D721Med (cell line): ENCODE measurements around the gene RWDD4.

Experiments used
- DNase-seq: peaks from one replicate; pipeline ENCODE4 v3.0.0; 2011; ENCODE audit warnings: low spot score; ENCODE audit not compliant: insufficient read length
- FAIRE-seq: peaks from 2 replicates; lab custom pipeline; 2011; peaks lifted over from hg19 to GRCh38; lab: Jason Lieb, UNC
- TF ChIP-seq, protein P1 (sequence below): IDR thresholded peaks from 2 replicates; pipeline ENCODE4 v1.5.1; 2012; ENCODE audit warnings: mild to moderate bottlenecking, control low read depth; ENCODE audit not compliant: insufficient read depth; ENCODE audit errors: missing control alignments

The RWDD4 gene

DNA sequence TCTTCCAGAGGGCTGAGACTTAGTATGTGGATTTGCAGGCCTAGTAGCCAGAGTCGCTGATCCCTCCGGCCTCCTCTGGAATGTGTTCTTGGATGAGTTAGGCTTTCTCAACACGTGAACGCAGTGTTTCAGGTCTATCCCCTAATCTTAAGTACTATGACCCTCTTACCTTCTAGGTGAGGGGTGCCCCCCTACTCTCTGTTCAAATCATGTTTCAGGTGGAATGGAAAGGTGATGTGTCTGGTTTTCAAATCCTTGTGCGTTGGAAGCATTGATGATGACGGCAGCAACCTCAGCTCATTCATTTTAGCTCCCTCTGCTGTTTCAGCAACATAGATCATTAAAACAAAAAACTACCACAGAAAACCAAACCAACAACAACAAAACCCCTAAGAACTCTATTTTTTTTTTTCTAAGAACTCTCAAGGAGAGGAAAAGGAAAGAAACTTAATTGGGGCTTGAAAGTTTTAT is 56.4 kb downstream of the RWDD4 start:
- TF ChIP-seq, protein P1, sequence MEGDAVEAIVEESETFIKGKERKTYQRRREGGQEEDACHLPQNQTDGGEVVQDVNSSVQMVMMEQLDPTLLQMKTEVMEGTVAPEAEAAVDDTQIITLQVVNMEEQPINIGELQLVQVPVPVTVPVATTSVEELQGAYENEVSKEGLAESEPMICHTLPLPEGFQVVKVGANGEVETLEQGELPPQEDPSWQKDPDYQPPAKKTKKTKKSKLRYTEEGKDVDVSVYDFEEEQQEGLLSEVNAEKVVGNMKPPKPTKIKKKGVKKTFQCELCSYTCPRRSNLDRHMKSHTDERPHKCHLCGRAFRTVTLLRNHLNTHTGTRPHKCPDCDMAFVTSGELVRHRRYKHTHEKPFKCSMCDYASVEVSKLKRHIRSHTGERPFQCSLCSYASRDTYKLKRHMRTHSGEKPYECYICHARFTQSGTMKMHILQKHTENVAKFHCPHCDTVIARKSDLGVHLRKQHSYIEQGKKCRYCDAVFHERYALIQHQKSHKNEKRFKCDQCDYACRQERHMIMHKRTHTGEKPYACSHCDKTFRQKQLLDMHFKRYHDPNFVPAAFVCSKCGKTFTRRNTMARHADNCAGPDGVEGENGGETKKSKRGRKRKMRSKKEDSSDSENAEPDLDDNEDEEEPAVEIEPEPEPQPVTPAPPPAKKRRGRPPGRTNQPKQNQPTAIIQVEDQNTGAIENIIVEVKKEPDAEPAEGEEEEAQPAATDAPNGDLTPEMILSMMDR, result peak; percentile 41
- FAIRE-seq (no peak), DNase-seq (no peak)

DNA sequence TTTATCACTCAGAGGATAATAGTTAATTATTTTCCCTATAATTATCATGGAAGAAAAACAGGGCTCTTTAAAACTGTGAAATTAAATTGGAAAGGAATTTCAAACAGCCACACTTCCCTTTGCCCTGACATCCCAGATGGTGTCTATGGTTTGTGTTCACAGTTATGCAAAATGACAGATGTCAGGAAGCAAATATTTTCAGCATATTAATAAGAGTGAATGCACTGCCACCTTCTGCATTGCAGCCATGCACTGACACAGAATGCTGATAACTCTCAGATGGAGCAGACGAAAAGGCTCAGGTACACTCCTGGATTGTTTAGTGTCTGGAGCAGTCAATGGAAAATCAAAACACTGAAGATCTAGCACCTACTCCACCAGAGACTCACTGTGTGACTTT is 57.6 kb downstream of the RWDD4 start:
- DNase-seq (no peak), FAIRE-seq (no peak)
- TF ChIP-seq, protein P1, result peak; percentile 22

DNA sequence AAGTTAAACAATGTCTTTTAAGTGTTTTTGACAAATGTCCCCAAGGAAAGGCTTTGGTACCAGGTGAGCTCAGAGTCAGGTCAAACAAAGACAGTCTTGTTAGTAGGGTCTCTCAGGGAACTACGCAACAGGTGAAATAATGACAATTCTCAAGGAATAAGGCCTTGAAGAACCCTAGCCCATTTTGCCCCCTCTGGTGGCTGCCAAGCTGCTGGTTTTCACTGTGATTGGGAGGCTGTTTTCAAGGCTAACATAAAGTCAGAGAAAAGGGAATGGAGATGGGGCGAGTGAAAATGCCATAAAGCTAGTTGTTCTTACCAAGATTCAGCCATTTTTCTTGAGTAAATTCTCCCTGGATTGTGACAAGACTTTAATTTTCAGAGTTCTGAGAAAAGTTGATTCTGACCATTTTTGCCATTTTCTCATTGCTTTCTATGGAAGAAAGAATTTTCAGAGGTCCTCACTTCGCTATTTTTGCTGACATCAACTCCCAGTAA is 58.7 kb downstream of the RWDD4 start:
- FAIRE-seq (no peak), DNase-seq (no peak)
- TF ChIP-seq, protein P1, result peak; percentile 25

DNA sequence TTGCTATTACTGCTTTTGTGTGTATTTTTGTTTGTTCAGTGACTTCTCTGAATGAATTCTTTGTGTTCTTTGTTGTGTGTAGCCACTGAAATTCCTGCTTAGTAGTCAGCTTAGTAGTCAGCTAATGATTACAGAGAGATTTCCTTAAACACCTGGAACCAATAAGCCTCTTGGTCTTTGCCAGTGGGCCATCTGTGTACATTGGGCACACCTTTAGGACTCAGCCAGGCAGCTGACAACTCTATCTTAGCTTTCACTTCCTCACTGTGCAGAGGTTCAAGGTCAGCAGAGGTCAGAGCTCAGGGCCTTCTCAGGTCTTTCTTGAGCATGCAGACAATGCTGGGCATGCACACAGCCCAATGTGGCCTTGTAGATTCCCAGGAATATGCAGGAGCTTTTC is 59.3 kb downstream of the RWDD4 start:
- TF ChIP-seq, protein P1, result no peak
- no peak for FAIRE-seq

DNA sequence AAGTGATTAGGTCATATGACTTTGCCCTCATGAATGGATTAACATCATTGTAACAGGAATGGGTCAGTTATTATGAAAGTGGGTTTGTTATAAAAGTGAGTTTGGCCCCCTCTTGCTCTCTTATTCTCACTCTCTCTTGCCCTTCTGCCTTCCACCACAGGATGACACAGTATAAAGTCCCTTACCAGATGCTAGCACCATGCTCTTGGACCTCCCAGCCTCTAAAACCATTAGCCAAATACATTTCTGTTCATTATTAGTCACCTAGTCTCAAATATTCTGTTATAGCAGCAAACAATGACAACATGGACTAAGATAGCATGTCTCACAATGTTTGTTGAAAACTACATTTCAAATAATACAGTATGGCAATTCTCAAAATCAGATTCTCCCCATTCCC is 59.7 kb downstream of the RWDD4 start:
- TF ChIP-seq, protein P1, result no peak
- FAIRE-seq (no peak), DNase-seq (no peak)

More for the DNA sequence above, 59.3 kb downstream of the RWDD4 start:
- no peak for DNase-seq

DNA sequence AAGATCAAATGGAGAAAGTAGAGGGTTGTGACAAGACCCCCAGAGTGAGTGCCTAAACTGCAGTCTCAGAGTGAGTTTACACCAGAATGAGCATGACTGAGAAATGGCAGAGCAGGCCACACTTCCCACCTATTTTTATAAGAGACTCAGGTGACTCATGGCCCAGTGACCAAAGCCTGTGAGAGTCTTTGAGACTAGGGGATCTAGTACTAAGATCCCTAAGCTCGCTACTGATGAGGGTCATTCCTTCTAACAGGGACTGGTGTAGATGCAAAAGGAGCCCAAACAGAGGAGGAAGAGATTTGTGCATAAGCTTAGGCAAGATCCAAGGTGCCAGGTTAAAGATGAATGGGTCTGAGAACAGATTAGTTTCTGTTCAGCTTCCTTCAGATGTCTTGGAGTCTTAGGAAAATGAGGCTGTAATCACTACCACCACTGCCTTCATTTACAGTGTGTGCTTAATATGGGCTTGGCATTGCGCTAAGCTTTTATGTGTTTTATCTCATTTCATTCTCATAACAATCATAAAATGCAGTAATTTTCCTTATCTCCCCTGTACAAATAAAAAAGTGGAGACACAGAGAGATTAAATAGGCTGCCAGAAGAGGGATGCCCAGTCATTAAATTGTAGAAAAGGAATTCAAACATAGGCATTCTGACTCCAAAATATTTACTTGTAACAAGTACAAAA is 62.8 kb downstream of the RWDD4 start:
- FAIRE-seq (no peak), DNase-seq (no peak)
- TF ChIP-seq, protein P1, result no peak

DNA sequence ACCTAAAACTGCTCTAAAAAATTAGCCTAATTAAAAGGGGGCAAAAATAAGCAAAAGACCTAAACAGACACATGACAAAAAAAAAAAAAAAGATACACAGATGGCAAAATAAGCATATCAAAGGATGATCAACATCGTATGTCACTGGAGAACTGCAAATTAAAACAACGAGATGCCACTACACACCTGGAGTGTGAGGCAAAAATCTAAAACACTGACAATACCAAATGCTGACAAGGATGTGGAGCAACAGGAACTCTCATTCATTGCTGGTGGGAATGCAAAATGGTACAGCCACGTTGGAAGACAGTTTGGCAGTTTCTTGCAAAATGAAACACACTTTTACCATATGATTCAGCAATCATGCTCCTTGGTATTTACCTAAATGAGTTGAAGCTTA is 64.2 kb downstream of the RWDD4 start:
- TF ChIP-seq, protein P1, result no peak
- DNase-seq, result no peak
- FAIRE-seq, result no peak
